ENCODE measurements around the gene RRM2.

- TF ChIP-seq CTCF (conservative IDR thresholded peaks at IDR 0.05; ENCODE audit: low read depth in 2 of 2) = no peak
- no peak for TF ChIP-seq EZH2phosphoT487 (IDR thresholded peaks at IDR 0.05; ENCODE audit: unreplicated experiment)
- TF ChIP-seq CREB1 (CRISPR knock-in tag; IDR thresholded peaks at IDR 0.05; ENCODE audit: low read depth) = no peak
- no peak for TF ChIP-seq NANOG (IDR thresholded peaks at IDR 0.05; ENCODE audit: borderline replicate concordance)
These were observed 37.4 kb upstream of the RRM2 start for GRCh38 chr2:10085043-10085667.
